ENCODE data around the gene SAYSD1.

Gene SAYSD1

GRCh38 chr6:39078695-39079094 lies 36.3 kb downstream of the SAYSD1 start:
- DNase-seq (no peak), ATAC-seq (ENCODE audit: insufficient read depth, low read depth) (no peak)
- no peak overlapping the region for H3K4me3 ChIP-seq (ENCODE audit: low read depth in 1 of 2, low read length in 2 of 2)
- no peak overlapping the region for H3K9ac ChIP-seq (ENCODE audit: low read depth, low read length)
- peaks cover 3% of the 10 kb centered on the region; the same call in 1 of the 2 replicates for H4K20me1 ChIP-seq (ENCODE audit: insufficient read depth, low read length)
- no peaks in the 10 kb centered on the region for H3K79me2 ChIP-seq (ENCODE audit: insufficient read depth, low read length)
- H3K4me2 ChIP-seq (ENCODE audit: insufficient read depth, low read length), result no peak overlapping the region
- no peaks in the 10 kb centered on the region for H3K4me1 ChIP-seq (ENCODE audit: insufficient read depth, low read length)
- H3K36me3 ChIP-seq (ENCODE audit: insufficient read depth, low read length), result no peaks in the 10 kb centered on the region
- no peak for TF ChIP-seq EZH2 (IDR thresholded peaks at IDR 0.05; ENCODE audit: borderline replicate concordance, low read depth, low read length, severe bottlenecking)
- no peak for TF ChIP-seq CTCF (IDR thresholded peaks at IDR 0.05; ENCODE audit: borderline replicate concordance, extremely low read depth, low read length, poor library complexity, severe bottlenecking)
- no peak overlapping the region for H2AFZ ChIP-seq (ENCODE audit: low read depth, low read length)
- H3K9me3 ChIP-seq (ENCODE audit: insufficient read depth, low read length, severe bottlenecking), result no peaks in the 10 kb centered on the region
- no peaks in the 10 kb centered on the region for H3K27me3 ChIP-seq (ENCODE audit: insufficient read depth, low read length, poor library complexity)
- H3K27ac ChIP-seq (ENCODE audit: low read length), result no peak overlapping the region

- Histone ChIP-seq H3K4me3 (ENCODE audit: low read depth in 1 of 2, low read length in 2 of 2) (no peak overlapping the region), H3K27me3 (ENCODE audit: insufficient read depth, low read length, poor library complexity) (no peaks in the 10 kb centered on the region)
- DNase-seq, result no peak
These were observed 36.9 kb downstream of the SAYSD1 start for GRCh38 chr6:39077882-39078594.

GRCh38 chr6:39076623-39077535 lies 38.1 kb downstream of the SAYSD1 start:
- Histone ChIP-seq H3K79me2 (ENCODE audit: insufficient read depth, low read length) (no peaks in the 10 kb centered on the region), H2AFZ (ENCODE audit: low read depth, low read length) (no peak overlapping the region), H3K27me3 (ENCODE audit: insufficient read depth, low read length, poor library complexity) (no peaks in the 10 kb centered on the region), H3K4me2 (ENCODE audit: insufficient read depth, low read length) (no peak overlapping the region), H3K27ac (ENCODE audit: low read length) (no peak overlapping the region), H3K9me3 (ENCODE audit: insufficient read depth, low read length, severe bottlenecking) (no peaks in the 10 kb centered on the region), H3K9ac (ENCODE audit: low read depth, low read length) (no peak overlapping the region), H4K20me1 (ENCODE audit: insufficient read depth, low read length) (peaks cover 3% of the 10 kb centered on the region; the same call in 1 of the 2 replicates), H3K36me3 (ENCODE audit: insufficient read depth, low read length) (no peaks in the 10 kb centered on the region), H3K4me3 (ENCODE audit: low read depth in 1 of 2, low read length in 2 of 2) (no peak overlapping the region), H3K4me1 (ENCODE audit: insufficient read depth, low read length) (no peaks in the 10 kb centered on the region)
- DNase-seq, result no peak
- no peak for TF ChIP-seq EZH2 (IDR thresholded peaks at IDR 0.05; ENCODE audit: borderline replicate concordance, low read depth, low read length, severe bottlenecking)
- no peak for TF ChIP-seq CTCF (IDR thresholded peaks at IDR 0.05; ENCODE audit: borderline replicate concordance, extremely low read depth, low read length, poor library complexity, severe bottlenecking)
- ATAC-seq (ENCODE audit: insufficient read depth, low read depth), result no peak

More at GRCh38 chr6:39077882-39078594, 36.9 kb downstream of the SAYSD1 start:
- H3K9ac ChIP-seq (ENCODE audit: low read depth, low read length), result no peak overlapping the region
- no peak for TF ChIP-seq EZH2 (IDR thresholded peaks at IDR 0.05; ENCODE audit: borderline replicate concordance, low read depth, low read length, severe bottlenecking)
- no peak for TF ChIP-seq CTCF (IDR thresholded peaks at IDR 0.05; ENCODE audit: borderline replicate concordance, extremely low read depth, low read length, poor library complexity, severe bottlenecking)
- H3K36me3 ChIP-seq (ENCODE audit: insufficient read depth, low read length), result no peaks in the 10 kb centered on the region
- H4K20me1 ChIP-seq (ENCODE audit: insufficient read depth, low read length), result peaks cover 3% of the 10 kb centered on the region; the same call in 1 of the 2 replicates
- H2AFZ ChIP-seq (ENCODE audit: low read depth, low read length), result no peak overlapping the region
- ATAC-seq (ENCODE audit: insufficient read depth, low read depth), result no peak
- no peak overlapping the region for H3K27ac ChIP-seq (ENCODE audit: low read length)
- no peaks in the 10 kb centered on the region for H3K9me3 ChIP-seq (ENCODE audit: insufficient read depth, low read length, severe bottlenecking)
- H3K4me1 ChIP-seq (ENCODE audit: insufficient read depth, low read length), result no peaks in the 10 kb centered on the region
- H3K4me2 ChIP-seq (ENCODE audit: insufficient read depth, low read length), result no peak overlapping the region
- H3K79me2 ChIP-seq (ENCODE audit: insufficient read depth, low read length), result no peaks in the 10 kb centered on the region

All from DND-41 (cell line).